HCT116 (cell line): Measurements from ENCODE around the gene TFAP2D. TPM values are rescaled to one million over a fixed set of nuclear protein-coding genes. Genes with fewer than 3 reads are reported as not detected.

Source experiments
- ATAC-seq: fragments of 200-7000 bp; cut with Tn5 transposase; 2 replicates; pipeline ENCODE4 v1.9.1; 2020; ENCODE audit warnings: mild to moderate bottlenecking, moderate library complexity
- BruUV-seq: library from RNA; stranded (reverse); fragments of 400-500 nt; replicated peaks from 2 replicates; lab custom pipeline; 2021; lab: Mats Ljungman, UMichigan
- CTCF ChIA-PET: fragments of 300-600 bp; sonication (Branson Sonifier 250); formaldehyde crosslinking; loops from one replicate; lab custom pipeline; 2021; ENCODE audit warnings: antibody characterized with exemption; lab: Charles Lee
- POLR2A ChIA-PET: fragments of 300-600, 350-600 bp; sonication (Branson Sonifier 250); formaldehyde crosslinking; loops from one replicate; lab custom pipeline; 2021; ENCODE audit warnings: antibody characterized with exemption; lab: Charles Lee
- RAD21 ChIA-PET, 2 experiments: fragments of 300-600 bp; sonication (Branson Sonifier 250); formaldehyde crosslinking; loops; one replicate each; lab custom pipeline; 2023; ENCODE audit warnings: low total read pairs in 2 of 2; ENCODE audit not compliant: uncharacterized antibody in 2 of 2, unreplicated experiment in 2 of 2, low non-redundant PET in 1 of 2; lab: Charles Lee
- DNase-seq: peaks from one replicate; pipeline ENCODE4 v3.0.0-alpha.2; 2010; ENCODE audit warnings: low read depth, low spot score
- H2AFZ ChIP-seq: fragments of 200-600 bp; shearing (Covaris generic), sonication (generic); 2 replicates; pipeline ENCODE4 v1.6.1; 2017; ENCODE audit warnings: low read depth, mixed run types, mixed read lengths, antibody characterized with exemption, low read length; ENCODE audit not compliant: poor library complexity, severe bottlenecking
- H3K27ac ChIP-seq: 2 replicates; pipeline ENCODE4 v1.5.1; 2012; ENCODE audit warnings: low read depth, low read length
- H3K27me3 ChIP-seq: fragments of 200-600 bp; sonication (generic); 2 replicates; pipeline ENCODE4 v1.6.1; 2016; ENCODE audit warnings: mixed run types, low read length, mixed read lengths; ENCODE audit not compliant: insufficient read depth
- H3K36me3 ChIP-seq, 2 experiments: fragments of 200-500 bp in 1 of 2; fragments of 200-600 bp in 1 of 2; sonication (Bioruptor generic) in 1 of 2; sonication (generic) in 1 of 2; 2 replicates each; pipeline versions ENCODE4 v1.5.1 to v1.6.1; 2014 to 2016; ENCODE audit warnings: low read length in 2 of 2, inconsistent platforms in 1 of 2, mixed read lengths in 1 of 2, mixed run types in 1 of 2; ENCODE audit not compliant: insufficient read depth in 2 of 2, control insufficient read depth in 1 of 2
- H3K4me1 ChIP-seq, 2 experiments: fragments of 200-600 bp in 1 of 2; sonication (generic) in 1 of 2; 2 replicates each; pipeline versions ENCODE4 v1.5.1 to v1.6.1; 2012 to 2017; ENCODE audit warnings: low read length in 2 of 2, inconsistent platforms in 1 of 2, mild to moderate bottlenecking in 1 of 2, mixed read lengths in 1 of 2, mixed run types in 1 of 2, moderate library complexity in 1 of 2; ENCODE audit not compliant: insufficient read depth in 2 of 2, control insufficient read depth in 1 of 2
- H3K4me2 ChIP-seq: fragments of 200-600 bp; sonication (generic); 2 replicates; pipeline ENCODE4 v1.6.1; 2017; ENCODE audit warnings: mixed run types, low read length, mixed read lengths
- H3K4me3 ChIP-seq, 2 experiments: fragments of 200-600 bp in 1 of 2; sonication (generic) in 1 of 2; replicated peaks in 1 of 2; 2 replicates each; pipeline ENCODE4 v1.5.1; 2011 to 2016; ENCODE audit warnings: low read length in 2 of 2, control low read depth in 1 of 2, low read depth in 1 of 2, mild to moderate bottlenecking in 1 of 2, mixed read lengths in 1 of 2, mixed run types in 1 of 2
- H3K79me2 ChIP-seq: fragments of 200-600 bp; sonication (generic); 2 replicates; pipeline ENCODE4 v1.6.1; 2017; ENCODE audit warnings: mild to moderate bottlenecking, mixed run types, low read length, moderate library complexity, mixed read lengths; ENCODE audit not compliant: insufficient read depth
- H3K9ac ChIP-seq: fragments of 200-600 bp; sonication (generic); 2 replicates; pipeline ENCODE4 v1.6.1; 2016; ENCODE audit warnings: low read length, mixed read lengths
- H3K9me2 ChIP-seq: fragments of 200-600 bp; sonication (generic), shearing (Covaris generic); 2 replicates; pipeline ENCODE4 v1.6.1; 2017; ENCODE audit warnings: mixed run types, mild to moderate bottlenecking, moderate library complexity; ENCODE audit not compliant: insufficient read depth
- H3K9me3 ChIP-seq, 2 experiments: fragments of 200-500 bp in 1 of 2; fragments of 200-600 bp in 1 of 2; sonication (Bioruptor generic) in 1 of 2; sonication (generic) in 1 of 2; 2 replicates each; pipeline ENCODE4 v1.6.1; 2014 to 2017; ENCODE audit warnings: low read length in 2 of 2, mixed read lengths in 2 of 2, inconsistent platforms in 1 of 2, low read depth in 1 of 2, mild to moderate bottlenecking in 1 of 2, mixed run types in 1 of 2, moderate library complexity in 1 of 2; ENCODE audit not compliant: control insufficient read depth in 1 of 2, insufficient read depth in 1 of 2
- H4K20me1 ChIP-seq: fragments of 200-600 bp; sonication (generic), shearing (Covaris generic); 2 replicates; pipeline ENCODE4 v1.6.1; 2017; ENCODE audit warnings: mixed run types, mild to moderate bottlenecking, moderate library complexity; ENCODE audit not compliant: insufficient read depth
- CBX3 ChIP-seq: IDR thresholded peaks from 2 replicates; pipeline ENCODE4 v1.6.1; 2012; ENCODE audit warnings: low read depth
- EGR1 ChIP-seq: IDR thresholded peaks from 2 replicates; pipeline ENCODE4 v1.6.1; 2012; ENCODE audit warnings: low read depth
- ELF1 ChIP-seq: IDR thresholded peaks from 2 replicates; pipeline ENCODE4 v1.6.1; 2012; ENCODE audit warnings: low read depth, borderline replicate concordance
- EZH2 ChIP-seq: fragments of 200-600 bp; sonication (generic); IDR thresholded peaks from 2 replicates; pipeline ENCODE4 v1.6.1; 2017; ENCODE audit warnings: antibody characterized with exemption, mixed run types
- EZH2phosphoT487 ChIP-seq: fragments of 200-600 bp; IDR thresholded peaks from 2 replicates; pipeline ENCODE4 v1.6.1; 2018; ENCODE audit warnings: antibody characterized with exemption, borderline replicate concordance
- JUND ChIP-seq: IDR thresholded peaks from 2 replicates; pipeline ENCODE4 v1.6.1; 2012
- POLR2AphosphoS5 ChIP-seq: IDR thresholded peaks from 2 replicates; pipeline ENCODE4 v1.6.1; 2011; ENCODE audit warnings: mild to moderate bottlenecking, low read depth, low read length, moderate library complexity
- RAD21 ChIP-seq: IDR thresholded peaks from 2 replicates; pipeline ENCODE4 v1.6.1; 2012; ENCODE audit warnings: low read depth, mild to moderate bottlenecking
- REST ChIP-seq: IDR thresholded peaks from 2 replicates; pipeline ENCODE4 v1.6.1; 2012; ENCODE audit warnings: low read depth
- SIN3A ChIP-seq: IDR thresholded peaks from 2 replicates; pipeline ENCODE4 v1.6.1; 2012; ENCODE audit warnings: low read depth
- SP1 ChIP-seq: IDR thresholded peaks from 2 replicates; pipeline ENCODE4 v1.6.1; 2012; ENCODE audit warnings: low read depth
- SRF ChIP-seq: IDR thresholded peaks from 2 replicates; pipeline ENCODE4 v1.6.1; 2012; ENCODE audit warnings: low read depth
- TCF7L2 ChIP-seq: IDR thresholded peaks from 2 replicates; pipeline ENCODE4 v1.7.0; 2011; ENCODE audit warnings: borderline replicate concordance, inconsistent platforms; ENCODE audit not compliant: insufficient read depth, insufficient read length; ENCODE audit errors: extremely low read depth
- ZBTB33 ChIP-seq: IDR thresholded peaks from 2 replicates; pipeline ENCODE4 v1.6.1; 2011; ENCODE audit warnings: mild to moderate bottlenecking, low read length, moderate library complexity; ENCODE audit not compliant: insufficient replicate concordance; ENCODE audit errors: extremely low read depth
- ZNF274 ChIP-seq: fragments of 200-500 bp; sonication (Bioruptor generic); IDR thresholded peaks from 2 replicates; pipeline ENCODE4 v1.6.1; 2014; ENCODE audit warnings: mild to moderate bottlenecking, low read depth, low read length, inconsistent platforms
- intact Hi-C: fragments of 100-400 bp; cut with micrococcal nuclease; formaldehyde crosslinking; loops from 2 replicates; pipeline ENCODE4 v1.10.0; 2022
- total RNA-seq: library from RNA; stranded (reverse); gene quantifications from one replicate; pipeline ENCODE4 v1.2.1, GENCODE V29; 2021; ENCODE audit not compliant: unreplicated experiment
- TF ChIP-seq, protein P1 (sequence below): IDR thresholded peaks from 2 replicates; pipeline ENCODE4 v1.6.1; 2012
- TF ChIP-seq, protein P2 (sequence below): IDR thresholded peaks from 2 replicates; pipeline ENCODE4 v1.6.1; 2012
- TF ChIP-seq, protein P3 (sequence below), 3 experiments: fragments of 200-600 bp in 1 of 3; sonication (generic) in 1 of 3; IDR thresholded peaks in 2 of 3; conservative IDR thresholded peaks in 1 of 3; 2 replicates each; pipeline ENCODE4 v1.5.1; 2012 to 2017; ENCODE audit warnings: low read depth in 2 of 3, low read length in 2 of 3, antibody characterized with exemption in 1 of 3, borderline replicate concordance in 1 of 3, control low read depth in 1 of 3, mild to moderate bottlenecking in 1 of 3, mixed read lengths in 1 of 3, mixed run types in 1 of 3, moderate library complexity in 1 of 3; ENCODE audit not compliant: insufficient read depth in 1 of 3

Gene TFAP2D
- total RNA-seq, 1 experiment from 2014 or later = not detected

GRCh38 chr6:50780382-50780781 is 67.1 kb downstream of the TFAP2D start (continued):
- no peak for TF ChIP-seq REST
- TF ChIP-seq ZBTB33 = no peak
- no peak for TF ChIP-seq EZH2phosphoT487
- no peak for TF ChIP-seq CBX3
- no peak for TF ChIP-seq RAD21
- TF ChIP-seq SP1 = no peak
- no peak for TF ChIP-seq ELF1

DNA sequence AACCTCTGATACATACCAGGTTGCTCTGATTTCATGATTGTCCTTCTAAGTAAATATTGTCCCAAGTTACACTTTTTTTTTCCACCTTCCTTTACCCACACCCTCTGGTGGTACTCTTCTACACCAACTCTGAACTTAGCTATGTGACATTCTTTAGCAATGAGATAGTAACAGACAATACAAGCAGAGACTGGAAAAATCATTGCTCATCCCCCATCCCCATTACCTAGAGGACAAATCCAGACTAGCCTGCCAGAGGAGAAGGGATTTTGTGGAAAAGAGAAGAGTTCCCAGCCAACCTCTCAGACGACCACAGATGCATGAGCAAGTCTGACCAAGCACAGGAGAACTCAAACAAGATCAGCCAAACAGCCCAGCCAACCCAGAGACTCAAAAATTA is 72.6 kb downstream of the TFAP2D start:
- Histone ChIP-seq H3K4me3 (no peak overlapping the region), H3K27ac (no peak overlapping the region), H3K36me3 (no peaks in the 10 kb centered on the region), H2AFZ (no peak overlapping the region), H3K4me1 (no peaks in the 10 kb centered on the region), H3K9ac (no peak overlapping the region), H3K9me3 (peaks cover 0 to 17% of the 10 kb centered on the region in 2 experiments; a peak in 2 of 4 replicates), H3K9me2 (no peaks in the 10 kb centered on the region), H4K20me1 (no peaks in the 10 kb centered on the region), H3K27me3 (no peaks in the 10 kb centered on the region), H3K4me2 (no peak overlapping the region), H3K79me2 (no peaks in the 10 kb centered on the region)
- no peak for ATAC-seq
- intact Hi-C loops = no loop called here
- RAD21 ChIA-PET = no interaction called here
- no peak for DNase-seq
- CTCF ChIA-PET = no interaction called here
- POLR2A ChIA-PET = no interaction called here
- BruUV-seq = no TSS peak
- TF ChIP-seq RAD21 (no peak), JUND (no peak), SIN3A (no peak), EZH2phosphoT487 (no peak), POLR2AphosphoS5 (no peak), EGR1 (no peak), EZH2 (no peak), ZNF274 (no peak), TCF7L2 (no peak), ELF1 (no peak), SRF (no peak)
- TF ChIP-seq, protein P1, sequence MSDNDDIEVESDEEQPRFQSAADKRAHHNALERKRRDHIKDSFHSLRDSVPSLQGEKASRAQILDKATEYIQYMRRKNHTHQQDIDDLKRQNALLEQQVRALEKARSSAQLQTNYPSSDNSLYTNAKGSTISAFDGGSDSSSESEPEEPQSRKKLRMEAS = no peak
- TF ChIP-seq, protein P2, sequence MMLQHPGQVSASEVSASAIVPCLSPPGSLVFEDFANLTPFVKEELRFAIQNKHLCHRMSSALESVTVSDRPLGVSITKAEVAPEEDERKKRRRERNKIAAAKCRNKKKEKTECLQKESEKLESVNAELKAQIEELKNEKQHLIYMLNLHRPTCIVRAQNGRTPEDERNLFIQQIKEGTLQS = no peak
- TF ChIP-seq, protein P3, sequence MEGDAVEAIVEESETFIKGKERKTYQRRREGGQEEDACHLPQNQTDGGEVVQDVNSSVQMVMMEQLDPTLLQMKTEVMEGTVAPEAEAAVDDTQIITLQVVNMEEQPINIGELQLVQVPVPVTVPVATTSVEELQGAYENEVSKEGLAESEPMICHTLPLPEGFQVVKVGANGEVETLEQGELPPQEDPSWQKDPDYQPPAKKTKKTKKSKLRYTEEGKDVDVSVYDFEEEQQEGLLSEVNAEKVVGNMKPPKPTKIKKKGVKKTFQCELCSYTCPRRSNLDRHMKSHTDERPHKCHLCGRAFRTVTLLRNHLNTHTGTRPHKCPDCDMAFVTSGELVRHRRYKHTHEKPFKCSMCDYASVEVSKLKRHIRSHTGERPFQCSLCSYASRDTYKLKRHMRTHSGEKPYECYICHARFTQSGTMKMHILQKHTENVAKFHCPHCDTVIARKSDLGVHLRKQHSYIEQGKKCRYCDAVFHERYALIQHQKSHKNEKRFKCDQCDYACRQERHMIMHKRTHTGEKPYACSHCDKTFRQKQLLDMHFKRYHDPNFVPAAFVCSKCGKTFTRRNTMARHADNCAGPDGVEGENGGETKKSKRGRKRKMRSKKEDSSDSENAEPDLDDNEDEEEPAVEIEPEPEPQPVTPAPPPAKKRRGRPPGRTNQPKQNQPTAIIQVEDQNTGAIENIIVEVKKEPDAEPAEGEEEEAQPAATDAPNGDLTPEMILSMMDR (IDR thresholded peaks at IDR 0.05 in 2 of 3, conservative IDR thresholded peaks at IDR 0.05 in 1 of 3; ENCODE audit: borderline replicate concordance in 1 of 3, insufficient read depth in 1 of 3, low read depth in 2 of 3, low read length in 2 of 3) = no peak
